CD14-positive monocyte (primary cell): Measurements from ENCODE around the gene CELSR1. TPM values are rescaled to one million over a fixed set of nuclear protein-coding genes. Genes with fewer than 3 reads are reported as not detected.
A peak's percentile ranks its signal among the peaks of the same experiment; 100 is the strongest.

Experiments
- DNase-seq, 3 donors: peaks; one replicate each; pipeline ENCODE4 v3.0.0-alpha.2; 2011 to 2022
- H2AFZ ChIP-seq: 2 replicates; pipeline ENCODE4 v1.6.0; 2012; ENCODE audit warnings: mild to moderate bottlenecking, low read depth, low read length, inconsistent platforms; ENCODE audit not compliant: insufficient read depth, poor library complexity, severe bottlenecking
- H3K27ac ChIP-seq, 2 donors: 1 replicate in 1 of 2; 2 replicates in 1 of 2; pipeline ENCODE4 v1.5.1; 2012 to 2013; ENCODE audit warnings: low read length in 2 of 2, control low read depth in 1 of 2, inconsistent platforms in 1 of 2, low read depth in 1 of 2, mild to moderate bottlenecking in 1 of 2
- H3K27me3 ChIP-seq, 2 donors: one replicate each; pipeline versions ENCODE4 v1.6.0 to v1.6.1; 2011 to 2013; ENCODE audit warnings: low read length in 2 of 2; ENCODE audit not compliant: control insufficient read depth in 2 of 2, insufficient read depth in 2 of 2
- H3K36me3 ChIP-seq, 2 donors: replicated peaks in 1 of 2; 1 replicate in 1 of 2; 2 replicates in 1 of 2; pipeline versions ENCODE4 v1.5.1 to v1.6.1; 2012 to 2013; ENCODE audit warnings: low read length in 2 of 2, control low read depth in 1 of 2, inconsistent platforms in 1 of 2, mild to moderate bottlenecking in 1 of 2; ENCODE audit not compliant: insufficient read depth in 2 of 2, control insufficient read depth in 1 of 2
- H3K4me1 ChIP-seq, 2 donors: 1 replicate in 1 of 2; 2 replicates in 1 of 2; pipeline versions ENCODE4 v1.5.1 to v1.6.1; 2012 to 2013; ENCODE audit warnings: low read length in 2 of 2, control low read depth in 1 of 2, inconsistent platforms in 1 of 2, mild to moderate bottlenecking in 1 of 2, moderate library complexity in 1 of 2; ENCODE audit not compliant: insufficient read depth in 2 of 2, control insufficient read depth in 1 of 2
- H3K4me2 ChIP-seq: replicated peaks from 2 replicates; pipeline ENCODE3; 2012; ENCODE audit warnings: low read length, moderate library complexity, mild to moderate bottlenecking; ENCODE audit not compliant: poor library complexity, severe bottlenecking; ENCODE audit errors: extremely low read depth
- H3K4me3 ChIP-seq, 3 experiments: fragments of 200-600 bp in 1 of 3; sonication (generic) in 1 of 3; replicated peaks in 1 of 3; 1 replicate in 2 of 3; 2 replicates in 1 of 3; pipeline ENCODE4 v1.5.1; 2011 to 2013; ENCODE audit warnings: low read length in 3 of 3, mild to moderate bottlenecking in 3 of 3, control low read depth in 2 of 3, low read depth in 2 of 3, inconsistent platforms in 1 of 3, moderate library complexity in 1 of 3
- H3K79me2 ChIP-seq: 2 replicates; pipeline ENCODE4 v1.6.0; 2012; ENCODE audit warnings: mild to moderate bottlenecking, control low read depth, inconsistent platforms, low read length, moderate library complexity; ENCODE audit not compliant: insufficient read depth
- H3K9ac ChIP-seq: 2 replicates; pipeline ENCODE4 v1.6.0; 2017; ENCODE audit warnings: low read length, mild to moderate bottlenecking; ENCODE audit not compliant: insufficient read depth, poor library complexity, severe bottlenecking
- H3K9me3 ChIP-seq, 2 donors: replicated peaks in 1 of 2; 1 replicate in 1 of 2; 2 replicates in 1 of 2; pipeline versions ENCODE4 v1.5.1 to v1.6.1; 2012 to 2013; ENCODE audit warnings: low read length in 2 of 2, control low read depth in 1 of 2; ENCODE audit not compliant: control insufficient read depth in 1 of 2, insufficient read depth in 1 of 2
- H4K20me1 ChIP-seq: 2 replicates; pipeline ENCODE4 v1.6.0; 2012; ENCODE audit warnings: mild to moderate bottlenecking, low read length, control low read depth, moderate library complexity; ENCODE audit not compliant: insufficient read depth
- H3K27ac Mint-ChIP-seq, 7 donors: one replicate each; pipeline ENCODE4 v1.8.0; 2020; ENCODE audit warnings: mild to moderate bottlenecking in 7 of 7, mixed read lengths in 7 of 7, moderate library complexity in 6 of 7, inconsistent platforms in 2 of 7
- H3K27me3 Mint-ChIP-seq, 3 donors: one replicate each; pipeline ENCODE4 v1.8.0; 2021 to 2022; ENCODE audit warnings: low read depth in 3 of 3, mild to moderate bottlenecking in 3 of 3, mixed read lengths in 3 of 3, moderate library complexity in 3 of 3, inconsistent platforms in 1 of 3
- H3K36me3 Mint-ChIP-seq, 2 donors: one replicate each; pipeline ENCODE4 v1.8.0; 2020; ENCODE audit warnings: mixed read lengths in 2 of 2, inconsistent platforms in 1 of 2, mild to moderate bottlenecking in 1 of 2
- H3K4me1 Mint-ChIP-seq: one replicate; pipeline ENCODE4 v1.8.0; 2020; ENCODE audit warnings: mild to moderate bottlenecking, mixed read lengths
- H3K4me3 Mint-ChIP-seq, 2 donors: one replicate each; pipeline ENCODE4 v1.8.0; 2020; ENCODE audit warnings: mild to moderate bottlenecking in 2 of 2, mixed read lengths in 2 of 2, moderate library complexity in 1 of 2
- H3K9me3 Mint-ChIP-seq, 7 donors: one replicate each; pipeline ENCODE4 v1.8.0; 2020 to 2022; ENCODE audit warnings: mixed read lengths in 7 of 7, mild to moderate bottlenecking in 6 of 7, moderate library complexity in 6 of 7, inconsistent platforms in 2 of 7
- WGBS: methylation state at CpG from one replicate; pipeline ENCODE4 v1.1.5; 2013; ENCODE audit warnings: missing lambda C conversion rate; ENCODE audit not compliant: insufficient coverage; 5-methylcytosine and 5-hydroxymethylcytosine counted together
- intact Hi-C, 2 donors: fragments of 100-400 bp; cut with micrococcal nuclease; formaldehyde crosslinking; loops; one replicate each; pipeline versions ENCODE4 v1.15.0 to v1.15.1; 2023
- polyA plus RNA-seq, 3 donors: library from polyadenylated mRNA; depleted of rRNA in 1 of 3; unstranded in 2 of 3; stranded (reverse) in 1 of 3; fragments of 300-500 nt in 2 of 3; fragments of >200 nt in 1 of 3; fragmentation: Illumina TruSeq in 2 of 3; gene quantifications; 1 replicate in 2 of 3; 2 replicates in 1 of 3; pipeline ENCODE4 v1.2.3, GENCODE V29; 2012 to 2021
- TF ChIP-seq, protein P1 (sequence below): fragments of 200-600 bp; IDR thresholded peaks from one replicate; pipeline ENCODE4 v1.8.0; 2022; ENCODE audit warnings: antibody characterized with exemption, mild to moderate bottlenecking

The CELSR1 gene
- polyA plus RNA-seq, 3 donors = 0.16 TPM; not detected in 2

DNA sequence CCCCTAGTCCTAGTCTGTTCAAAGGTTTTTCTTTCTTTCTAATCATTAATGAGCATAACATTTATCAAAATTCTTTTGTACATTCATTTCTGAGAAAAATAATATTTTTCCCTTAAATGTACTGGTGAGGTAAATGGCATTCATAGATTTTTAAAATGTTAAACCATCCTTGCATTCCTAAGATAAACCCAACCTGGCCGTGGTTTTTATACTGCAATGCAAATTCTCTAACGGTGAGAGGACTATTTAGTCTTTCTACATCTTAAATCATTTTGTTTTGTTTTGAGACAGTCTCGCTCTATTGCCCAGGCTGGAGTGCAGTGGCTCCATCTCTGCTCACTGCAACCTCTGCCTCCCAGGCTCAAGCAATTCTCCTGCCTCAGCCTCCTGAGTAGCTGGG lies 161.3 kb downstream of the CELSR1 start:
- Histone ChIP-seq H2AFZ (no peak overlapping the region), H3K27ac (no peak overlapping the region), H3K4me3 (no peak overlapping the region), H4K20me1 (no peaks in the 10 kb centered on the region), H3K36me3 (no peaks in the 10 kb centered on the region), H3K27me3 (peaks cover 0 to 13% of the 10 kb centered on the region in 2 donors), H3K9ac (no peak overlapping the region), H3K4me2 (no peak overlapping the region), H3K4me1 (no peaks in the 10 kb centered on the region), H3K9me3 (peaks cover 0 to 18% of the 10 kb centered on the region in 2 donors), H3K79me2 (no peaks in the 10 kb centered on the region)
- Mint-ChIP-seq H3K27ac (no peak overlapping the region), H3K27me3 (peaks cover 14 to 32% (median 19%) of the 10 kb centered on the region in 3 donors), H3K4me1 (peaks cover 11% of the 10 kb centered on the region), H3K4me3 (no peak overlapping the region), H3K9me3 (peaks cover 9 to 25% (median 21%) of the 10 kb centered on the region in 7 donors), H3K36me3 (peaks cover 0 to 4% of the 10 kb centered on the region in 2 donors)
- TF ChIP-seq, protein P1, sequence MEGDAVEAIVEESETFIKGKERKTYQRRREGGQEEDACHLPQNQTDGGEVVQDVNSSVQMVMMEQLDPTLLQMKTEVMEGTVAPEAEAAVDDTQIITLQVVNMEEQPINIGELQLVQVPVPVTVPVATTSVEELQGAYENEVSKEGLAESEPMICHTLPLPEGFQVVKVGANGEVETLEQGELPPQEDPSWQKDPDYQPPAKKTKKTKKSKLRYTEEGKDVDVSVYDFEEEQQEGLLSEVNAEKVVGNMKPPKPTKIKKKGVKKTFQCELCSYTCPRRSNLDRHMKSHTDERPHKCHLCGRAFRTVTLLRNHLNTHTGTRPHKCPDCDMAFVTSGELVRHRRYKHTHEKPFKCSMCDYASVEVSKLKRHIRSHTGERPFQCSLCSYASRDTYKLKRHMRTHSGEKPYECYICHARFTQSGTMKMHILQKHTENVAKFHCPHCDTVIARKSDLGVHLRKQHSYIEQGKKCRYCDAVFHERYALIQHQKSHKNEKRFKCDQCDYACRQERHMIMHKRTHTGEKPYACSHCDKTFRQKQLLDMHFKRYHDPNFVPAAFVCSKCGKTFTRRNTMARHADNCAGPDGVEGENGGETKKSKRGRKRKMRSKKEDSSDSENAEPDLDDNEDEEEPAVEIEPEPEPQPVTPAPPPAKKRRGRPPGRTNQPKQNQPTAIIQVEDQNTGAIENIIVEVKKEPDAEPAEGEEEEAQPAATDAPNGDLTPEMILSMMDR = no peak
- DNase-seq = no peak
- intact Hi-C loops = no loop called here
- WGBS = 90% methylated on average over 2 of the region's 3 CpGs

DNA sequence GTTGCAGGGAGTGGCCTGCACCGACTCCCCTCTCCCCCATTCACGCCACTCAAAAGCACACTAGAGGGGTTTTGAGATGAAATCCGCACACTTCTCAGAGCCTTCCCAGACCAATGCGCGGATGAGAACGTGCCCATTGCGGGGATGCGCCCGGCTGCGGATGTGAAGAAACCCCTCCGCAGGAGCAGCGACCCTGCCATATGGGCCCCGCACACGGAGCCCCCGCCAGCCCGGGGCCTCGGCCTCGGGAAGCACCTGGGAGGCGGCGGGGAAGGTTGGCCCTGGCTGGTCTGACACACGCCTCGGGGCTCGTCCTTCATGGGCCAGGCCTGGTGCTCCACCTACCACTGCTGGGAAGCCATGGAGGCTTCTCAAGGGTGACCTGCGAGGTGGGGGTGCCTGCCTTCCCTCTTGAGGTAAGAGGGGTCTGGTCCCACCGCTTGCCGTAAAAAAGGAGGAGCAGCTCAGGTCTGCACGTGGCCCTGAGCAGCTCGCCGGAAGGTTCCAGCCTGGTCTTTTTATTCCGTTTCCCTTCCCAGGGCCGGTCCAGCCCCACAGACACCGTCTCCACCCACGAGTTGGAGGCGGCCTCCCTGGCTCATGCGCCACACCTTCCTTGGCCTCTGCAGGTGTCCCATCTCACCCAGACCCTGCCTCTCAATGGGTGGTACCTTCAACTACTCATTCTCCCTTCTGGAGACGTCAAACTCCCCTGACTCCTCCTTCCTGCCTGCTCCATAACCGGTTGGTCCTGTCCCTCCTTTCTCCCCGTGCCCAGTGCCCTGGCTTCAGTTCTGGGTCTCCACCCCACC lies 162.6 kb downstream of the CELSR1 start:
- peaks cover 9 to 25% (median 21%) of the 10 kb centered on the region in 7 donors for H3K9me3 Mint-ChIP-seq
- Histone ChIP-seq H3K4me2 (no peak overlapping the region), H4K20me1 (no peaks in the 10 kb centered on the region), H3K27me3 (peaks cover 0 to 13% of the 10 kb centered on the region in 2 donors), H3K4me1 (no peaks in the 10 kb centered on the region), H3K9me3 (peaks cover 0 to 18% of the 10 kb centered on the region in 2 donors), H3K4me3 (no peak overlapping the region), H3K36me3 (no peaks in the 10 kb centered on the region), H3K79me2 (no peaks in the 10 kb centered on the region), H2AFZ (no peak overlapping the region), H3K27ac (no peak overlapping the region), H3K9ac (no peak overlapping the region)
- H3K27ac Mint-ChIP-seq = no peak overlapping the region
- WGBS = 85% methylated on average over 33 of the region's 38 CpGs
- no peak for DNase-seq
- intact Hi-C loops = no loop called here
- peaks cover 0 to 4% of the 10 kb centered on the region in 2 donors for H3K36me3 Mint-ChIP-seq
- H3K4me3 Mint-ChIP-seq = peak overlapping the region; percentile 24 to 46
- H3K27me3 Mint-ChIP-seq = peaks cover 14 to 32% (median 25%) of the 10 kb centered on the region in 3 donors
- peaks cover 11% of the 10 kb centered on the region for H3K4me1 Mint-ChIP-seq
- TF ChIP-seq, protein P1 = no peak
